NCI-H2227 (cell line): ENCODE data around the gene MALL.
"Not testable (repeated sequence)": the region's sequence is repeated elsewhere in the genome, so short reads cannot be mapped to it uniquely, and the experiment has no call there.

Experiments
- DNase-seq: peaks from one replicate; lab custom pipeline; 2025; ENCODE audit not compliant: unreplicated experiment; lab: John Stamatoyannopoulos, UW

MALL gene

DNA sequence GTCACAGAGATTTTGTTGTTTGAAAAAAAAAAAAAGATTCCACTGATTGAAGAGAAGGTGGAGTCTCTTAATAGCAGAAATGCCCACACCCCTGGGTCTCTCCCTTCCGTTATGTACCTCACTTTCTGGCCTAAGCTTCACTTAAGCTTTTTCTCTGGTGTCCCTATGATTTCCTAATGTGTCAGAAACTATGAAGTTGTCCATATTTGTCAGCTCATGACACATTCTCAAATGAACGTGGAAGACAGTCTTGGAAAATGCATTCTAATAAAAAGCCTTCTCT lies 5.4 kb upstream of the MALL start:
- no peak for DNase-seq

DNA sequence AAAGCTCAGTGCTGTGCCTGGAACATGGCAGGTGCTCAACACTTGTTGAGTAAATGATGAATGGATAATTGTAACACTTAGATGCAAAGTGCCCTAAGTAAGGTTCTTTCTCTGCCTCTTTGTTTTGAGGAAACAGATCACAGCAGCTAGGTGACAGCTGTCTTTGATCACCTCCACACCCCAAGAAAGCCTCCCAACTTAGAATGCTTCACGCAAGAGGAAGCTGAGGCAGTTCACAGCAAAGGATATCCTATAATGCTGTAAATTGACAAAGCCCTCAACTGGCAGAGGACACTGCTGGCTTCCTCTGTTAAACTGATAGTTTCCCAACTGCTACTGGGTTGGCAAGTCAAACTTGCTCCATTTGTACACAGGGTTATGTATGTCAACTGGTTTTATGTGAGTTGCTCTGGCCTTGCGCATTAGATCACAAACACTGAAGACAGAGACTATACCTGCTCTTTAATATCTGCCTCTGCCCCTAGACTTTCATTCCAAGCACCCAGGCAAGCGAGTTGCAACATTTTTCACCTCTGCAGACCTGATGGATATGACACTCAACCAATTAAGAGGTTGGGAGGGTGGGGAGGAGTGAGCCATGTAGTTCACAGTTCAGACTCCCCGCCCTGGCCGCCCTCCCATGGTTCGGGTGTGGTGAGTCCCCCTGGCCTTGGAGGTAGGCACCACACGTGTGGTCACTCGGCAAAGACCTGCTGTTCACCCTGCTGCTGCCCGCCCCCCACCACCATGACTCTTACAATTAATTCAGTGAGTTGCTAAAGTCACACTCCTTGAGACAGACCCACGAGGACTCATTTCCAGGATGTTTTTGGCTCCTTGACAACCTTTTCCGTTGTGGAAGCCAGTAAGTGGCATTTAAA lies 4.8 kb upstream of the MALL start:
- DNase-seq = no peak

DNA sequence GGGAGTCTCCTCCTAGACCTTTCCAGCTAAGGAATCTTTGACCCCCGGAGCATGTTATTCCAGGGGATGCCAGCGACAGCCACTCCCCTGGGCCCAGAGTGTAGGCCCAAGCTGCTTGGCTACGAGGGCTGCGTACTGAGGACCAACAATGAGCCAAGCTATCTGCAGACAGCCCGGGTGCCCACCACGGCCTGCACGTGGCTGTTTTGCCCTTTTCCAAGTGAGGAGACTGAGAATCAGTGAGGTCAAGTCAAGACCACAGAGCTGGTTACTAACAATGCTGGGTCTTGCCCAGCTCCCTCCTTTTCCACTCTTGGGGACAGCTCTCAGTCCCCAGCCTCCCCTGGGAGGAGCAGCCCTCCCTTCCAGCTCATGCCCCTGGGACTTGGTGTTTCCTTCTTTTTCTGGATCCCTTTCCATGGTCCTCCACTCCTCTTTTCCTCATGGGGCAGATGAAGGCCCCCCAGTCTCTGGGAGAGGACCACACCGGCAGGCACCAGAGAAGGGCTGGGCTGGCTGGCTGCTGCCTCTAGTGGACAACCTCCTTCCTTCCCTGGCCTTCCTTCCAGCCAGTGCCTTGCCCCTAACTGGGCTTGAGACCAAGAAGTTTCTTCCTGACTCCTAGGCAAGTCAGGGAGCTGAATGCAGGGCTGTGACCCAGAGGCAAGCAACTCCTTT lies 550 bp upstream of the MALL start:
- DNase-seq = peak; percentile 7

DNA sequence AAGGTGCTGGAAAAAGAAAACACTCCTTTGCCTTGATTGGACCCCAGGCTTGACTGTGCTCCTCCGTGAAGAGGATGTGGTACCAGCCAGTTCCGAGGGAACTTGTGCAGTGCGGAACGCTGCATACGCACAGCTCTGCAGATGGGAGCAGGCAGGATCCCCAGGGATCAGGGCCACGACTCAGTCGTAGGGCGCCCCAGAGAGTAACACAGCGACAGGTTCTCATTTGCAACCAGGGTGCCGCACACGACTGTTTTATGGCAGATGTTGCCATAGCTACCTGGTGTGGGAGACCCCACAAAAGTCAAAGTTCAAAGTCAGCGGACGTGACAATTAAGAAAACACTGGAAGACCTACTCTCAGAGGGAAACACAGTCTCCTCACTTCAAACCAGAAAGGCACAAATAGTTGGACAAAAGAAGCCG lies 779 bp downstream of the MALL start:
- no peak for DNase-seq

DNA sequence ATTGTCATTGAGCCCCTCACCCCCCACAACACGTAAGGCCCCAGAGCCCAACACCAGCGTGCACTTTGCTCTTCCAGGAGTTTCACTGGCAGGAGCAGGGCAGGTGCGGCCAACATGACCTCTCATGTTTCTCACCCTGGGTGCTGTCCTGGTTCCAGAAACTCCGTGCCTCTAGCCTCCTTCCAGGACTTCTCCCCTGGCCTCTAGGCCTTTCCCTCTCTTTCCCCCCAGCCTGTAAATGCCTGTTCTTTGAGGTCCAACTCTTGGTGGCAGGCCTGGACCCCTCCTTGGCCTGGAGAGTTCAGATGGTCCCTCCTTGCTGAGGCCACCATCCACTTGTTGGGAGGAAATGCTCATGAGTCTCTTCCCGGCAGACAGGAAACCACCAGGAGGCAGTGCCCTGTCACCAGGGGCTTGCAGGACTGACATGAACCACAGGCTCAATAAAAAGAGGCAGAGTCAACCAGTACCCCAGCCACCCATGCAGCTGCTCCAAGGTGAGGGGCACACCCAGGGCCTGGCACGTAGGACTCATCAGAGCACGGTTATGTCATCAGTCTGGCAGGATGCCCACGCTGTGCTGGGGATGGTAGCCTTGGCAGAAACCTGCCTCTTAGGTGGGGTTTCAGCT lies 1.5 kb downstream of the MALL start:
- DNase-seq = no peak

DNA sequence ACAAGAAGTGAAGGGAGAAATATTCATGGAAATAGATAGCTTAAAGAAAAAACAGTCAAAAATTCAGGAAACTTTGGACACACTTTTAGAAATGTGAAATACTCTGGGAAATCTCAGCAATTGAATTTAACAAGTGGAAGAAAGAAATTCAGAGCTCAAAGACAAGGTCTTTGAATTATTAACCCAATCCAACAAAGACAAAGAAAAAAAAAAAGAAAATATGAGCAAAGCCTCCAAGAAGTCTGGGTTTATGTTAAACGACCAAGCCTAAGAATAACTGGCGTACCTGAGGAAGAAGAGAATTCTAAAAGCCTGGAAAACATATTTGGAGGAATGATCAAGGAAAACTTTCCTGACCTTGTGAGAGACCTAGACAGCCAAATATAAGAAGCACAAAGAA lies 7.3 kb downstream of the MALL start:
- not testable (repeated sequence) for DNase-seq

DNA sequence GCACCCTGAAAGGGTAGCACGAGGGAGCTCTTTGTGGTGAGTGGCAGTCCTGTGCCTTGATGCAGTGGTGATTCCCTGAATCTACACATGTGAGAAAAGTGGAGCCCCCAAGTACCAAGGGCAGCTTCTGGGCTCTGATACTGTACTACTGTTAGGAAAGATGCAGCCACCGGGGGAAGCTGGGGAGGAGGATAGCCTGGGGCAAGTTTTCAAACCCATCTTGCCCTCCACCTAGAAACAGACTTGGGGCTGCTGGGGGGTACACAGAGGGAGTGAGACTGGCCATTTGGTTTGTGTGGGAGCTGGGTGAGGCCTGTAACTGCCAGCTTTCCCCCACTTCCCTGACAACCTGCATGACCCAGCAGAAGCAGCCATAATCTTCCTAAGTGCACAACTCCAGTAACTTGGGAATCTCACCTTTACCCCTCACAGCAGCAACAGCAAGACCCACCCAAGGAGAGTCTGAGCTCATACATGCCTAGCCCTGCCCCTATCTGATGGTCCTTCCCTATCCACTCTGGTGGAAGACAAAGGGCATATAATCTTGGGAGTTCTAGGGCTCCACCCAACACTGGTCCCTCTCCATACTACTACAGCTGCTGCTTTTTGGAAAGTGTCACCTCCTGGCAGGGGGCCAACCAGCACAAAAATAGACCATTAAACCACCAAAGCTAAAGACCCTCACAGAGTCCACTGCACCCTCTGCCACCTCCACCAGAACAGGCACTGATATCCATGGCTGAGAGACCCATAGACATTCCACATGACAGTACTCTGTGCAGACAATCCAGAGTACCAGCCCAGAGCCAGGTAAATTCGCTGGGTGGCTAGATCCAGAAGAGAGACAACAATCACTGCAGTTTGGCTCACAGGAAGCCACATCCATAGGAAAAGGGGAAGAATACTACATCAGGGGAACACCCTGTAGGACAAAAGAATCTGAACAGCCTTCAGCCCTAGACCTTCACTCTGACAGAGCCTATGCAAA lies 8.2 kb downstream of the MALL start:
- no peak for DNase-seq

DNA sequence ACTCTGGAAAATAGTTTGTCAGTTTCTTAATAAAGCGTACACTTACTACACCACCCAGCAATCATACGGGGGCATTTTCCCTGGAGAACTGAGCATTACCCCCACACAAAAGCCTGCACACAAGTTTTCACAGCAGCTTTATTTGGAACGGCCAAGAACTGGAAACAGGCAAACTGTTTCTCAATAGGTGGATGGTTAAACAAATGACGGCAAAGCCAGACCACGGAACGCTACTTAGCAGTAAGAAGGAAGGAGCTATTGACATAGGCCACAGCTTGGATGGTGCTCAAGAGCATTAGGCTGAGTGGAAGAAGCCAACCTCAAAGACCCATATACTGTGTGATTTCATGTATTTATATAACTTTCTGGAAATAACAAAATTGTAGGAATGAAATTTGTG lies 9.0 kb downstream of the MALL start:
- DNase-seq = no peak

DNA sequence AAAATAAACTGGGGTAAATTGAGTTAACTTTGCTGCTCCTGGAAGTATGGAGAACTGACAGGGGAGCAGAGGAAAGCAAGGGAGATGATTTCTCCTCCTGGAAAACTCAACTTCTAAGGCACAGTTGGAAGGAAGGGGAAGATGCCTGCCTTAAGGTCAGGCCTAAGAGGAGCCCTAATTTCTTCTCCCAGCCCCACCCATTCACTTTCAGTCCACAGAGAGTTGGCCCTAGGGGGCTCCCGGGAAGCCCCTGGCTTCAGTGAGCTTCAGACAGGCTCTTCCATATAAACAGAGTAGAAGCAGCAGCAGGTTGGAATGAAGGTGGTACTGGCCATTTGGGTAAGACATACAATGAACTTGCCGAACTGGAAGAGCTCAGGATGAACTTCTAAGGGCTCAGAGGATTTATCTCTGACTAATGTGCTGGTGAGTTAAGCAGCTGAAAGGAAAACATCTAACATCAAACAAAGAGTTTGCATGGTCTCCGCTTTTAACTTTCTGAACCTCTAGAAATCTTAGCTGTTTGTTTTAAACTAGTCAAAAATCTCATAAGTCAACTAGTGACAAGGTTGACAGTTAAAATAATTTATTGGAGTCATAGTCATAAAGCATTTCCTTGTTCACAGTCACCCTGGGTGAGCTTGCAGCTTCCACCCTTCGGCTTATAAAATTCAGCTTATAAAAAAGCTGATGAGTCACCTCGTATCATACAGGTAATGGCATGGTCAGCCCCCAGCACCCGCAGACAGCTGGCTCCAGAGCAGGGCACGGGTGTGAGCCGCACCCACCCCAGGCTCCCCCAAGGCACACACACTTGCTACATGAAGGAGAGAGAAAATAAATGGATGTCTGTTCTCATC lies 9.8 kb downstream of the MALL start:
- DNase-seq = no peak

DNA sequence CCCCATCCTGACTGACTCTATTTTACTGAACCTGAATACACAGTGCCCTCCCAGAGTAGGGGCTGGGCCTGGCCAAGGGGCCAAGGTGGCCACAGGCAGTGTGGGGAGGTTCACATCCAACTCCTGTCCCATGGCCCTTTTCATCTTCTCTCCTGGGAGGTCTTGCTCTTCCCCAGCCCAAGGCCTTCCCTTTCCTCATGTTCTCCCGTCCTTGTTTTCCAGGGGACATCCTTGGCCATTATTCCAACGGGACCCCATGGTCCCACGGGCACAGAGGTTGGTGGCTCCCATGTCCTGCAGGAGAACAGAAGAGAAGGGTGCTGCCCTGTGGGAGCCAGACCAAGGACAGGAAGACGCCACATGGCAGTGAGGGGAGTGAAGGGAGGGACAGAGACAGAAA lies 10.4 kb downstream of the MALL start:
- DNase-seq = no peak

DNA sequence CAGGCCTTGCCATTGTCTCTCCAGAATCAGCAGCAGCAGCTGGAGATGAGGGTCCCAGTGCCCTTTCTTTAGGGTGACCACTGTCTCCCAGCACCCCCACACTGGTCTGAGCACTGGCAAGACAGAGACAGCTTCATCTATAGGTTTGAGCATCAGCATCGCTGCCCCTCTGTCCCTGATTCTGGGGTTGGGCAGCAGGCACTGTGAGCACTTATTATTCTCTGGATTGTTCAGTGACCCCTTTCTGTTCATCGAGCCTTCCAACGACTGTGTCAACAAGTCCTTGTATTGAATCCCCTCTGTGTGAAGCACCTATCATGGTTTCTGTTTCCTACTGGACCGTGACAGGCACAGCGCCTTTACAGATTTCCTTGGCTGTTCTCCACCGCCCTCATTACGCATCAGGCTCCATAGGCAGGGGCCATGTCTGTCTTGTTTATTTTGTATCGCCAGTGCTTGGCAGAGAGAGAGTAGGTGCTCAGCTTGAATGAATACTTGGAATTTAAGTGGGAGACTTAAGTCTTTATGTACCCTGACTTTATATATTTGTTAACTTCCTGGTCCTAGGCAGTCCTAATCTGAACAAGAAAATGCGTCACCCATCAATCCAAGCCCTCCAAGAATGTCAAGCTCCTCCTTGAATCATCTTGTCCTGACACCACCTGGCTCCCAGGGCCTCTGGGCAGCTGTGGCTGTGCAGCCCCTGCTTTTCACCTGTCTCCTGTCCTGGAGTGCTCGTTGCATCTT lies 11.4 kb downstream of the MALL start:
- no peak for DNase-seq

DNA sequence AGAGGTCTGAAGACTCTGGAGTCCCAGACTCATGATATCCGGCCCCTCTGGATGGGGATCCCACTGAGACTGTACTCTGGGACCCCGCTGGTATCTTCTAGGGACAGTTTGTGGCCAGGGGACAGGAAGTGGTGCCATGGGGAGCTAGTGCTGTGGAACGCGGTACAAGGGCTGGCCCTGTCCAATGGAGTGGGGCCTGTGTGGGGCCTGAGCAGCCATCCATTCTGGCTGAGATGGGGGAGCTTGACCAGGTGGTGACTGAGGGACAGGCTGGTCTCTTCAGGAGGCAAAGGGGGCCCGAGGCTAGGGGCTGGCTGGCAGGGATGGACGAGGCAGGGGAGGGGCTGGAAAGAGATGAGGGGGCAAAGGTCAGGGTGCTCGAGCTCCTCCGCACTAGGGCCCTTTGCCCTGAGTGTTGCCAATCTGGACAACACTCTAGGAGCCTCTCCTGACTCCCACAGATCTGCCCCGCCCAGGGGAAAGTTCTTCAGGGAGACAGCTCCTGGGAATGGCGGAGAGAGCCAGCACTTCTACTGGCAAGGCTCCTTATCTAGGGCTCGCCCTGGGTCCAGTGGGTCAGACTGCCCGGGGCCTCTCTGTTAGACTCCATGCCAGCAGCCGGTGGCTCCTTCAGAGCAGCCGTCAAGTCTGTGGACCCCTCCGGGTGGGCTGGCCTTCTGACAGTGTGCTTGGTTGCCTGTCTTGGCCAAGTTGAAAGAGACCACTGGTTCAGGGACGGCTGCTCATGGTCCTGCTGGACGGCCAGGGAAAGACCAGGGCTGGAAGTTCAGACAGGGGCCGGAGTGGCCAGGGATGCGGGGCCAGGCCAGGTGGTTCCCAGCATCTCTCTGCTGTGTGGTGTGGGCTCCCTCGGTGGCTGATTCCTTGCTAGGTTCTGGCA lies 12.3 kb downstream of the MALL start:
- DNase-seq = no peak

DNA sequence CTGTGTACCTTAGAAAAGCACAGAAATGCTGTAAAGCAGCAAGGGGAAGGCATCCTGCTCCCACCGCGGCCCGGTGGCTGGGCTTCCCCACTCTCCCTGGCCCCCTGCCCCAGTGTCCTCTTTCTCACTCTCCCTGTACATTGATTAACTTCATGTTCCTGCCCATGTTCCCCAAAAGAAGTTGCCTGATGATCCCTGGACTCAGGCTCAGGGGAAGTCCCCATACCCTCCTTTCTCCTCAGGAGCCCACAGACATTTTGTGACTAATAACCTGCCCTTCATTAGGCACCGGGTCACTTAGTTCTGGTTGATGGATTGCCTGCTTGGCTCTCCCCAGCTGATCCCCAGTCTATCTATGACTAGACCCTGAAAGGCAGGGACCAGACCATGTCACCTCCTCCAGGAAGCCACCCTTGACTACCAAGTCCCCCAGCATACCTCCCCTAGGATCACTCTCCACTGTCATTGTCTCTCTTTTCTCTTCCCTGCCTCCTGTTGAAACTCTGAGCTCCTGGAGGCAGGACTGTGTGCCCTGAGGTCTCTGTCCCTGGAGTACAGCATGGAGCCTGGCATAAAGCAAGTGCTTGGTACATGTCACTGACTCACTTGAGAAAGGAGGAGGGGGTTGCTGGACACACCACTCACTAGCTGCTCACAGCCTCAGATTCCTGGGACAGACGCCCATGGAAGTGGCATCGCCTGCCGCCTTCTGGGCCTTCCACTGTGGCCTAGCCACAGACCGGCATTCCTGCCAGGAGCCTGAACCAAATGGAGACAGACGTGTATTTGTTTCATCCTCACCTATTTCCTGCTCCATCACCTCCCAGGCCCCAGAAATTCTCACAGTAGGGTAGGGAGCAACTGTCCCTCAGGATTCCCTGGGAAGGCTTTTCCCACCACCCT lies 13.5 kb downstream of the MALL start:
- DNase-seq = no peak

DNA sequence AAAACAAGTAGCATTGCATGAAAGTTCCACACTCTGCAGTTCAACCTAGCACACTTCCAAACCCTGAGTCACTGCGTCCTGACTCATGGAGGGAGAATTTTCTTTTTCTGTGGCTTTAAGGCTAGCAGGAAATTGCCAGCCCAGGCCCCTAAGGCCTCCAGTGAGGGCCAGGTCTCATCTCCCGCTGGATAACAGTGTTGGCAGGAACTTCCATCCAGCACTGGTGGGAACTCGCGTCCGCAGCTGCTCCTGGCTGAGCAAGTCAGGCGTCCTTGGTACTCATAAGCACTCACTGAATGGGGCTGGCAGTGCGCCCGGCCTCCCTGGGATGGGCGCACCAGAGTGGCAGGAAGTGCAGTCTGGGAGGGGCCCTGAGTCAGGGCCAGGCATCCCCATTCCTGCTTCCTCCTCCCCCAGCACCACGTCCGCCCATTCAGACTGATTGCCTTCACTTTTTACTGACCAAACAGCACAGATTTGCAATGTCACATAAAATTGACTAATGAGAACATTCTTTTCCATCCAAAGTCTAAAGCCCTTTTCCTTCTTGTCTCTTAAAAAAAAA lies 14.3 kb downstream of the MALL start:
- peak; percentile 59 for DNase-seq

DNA sequence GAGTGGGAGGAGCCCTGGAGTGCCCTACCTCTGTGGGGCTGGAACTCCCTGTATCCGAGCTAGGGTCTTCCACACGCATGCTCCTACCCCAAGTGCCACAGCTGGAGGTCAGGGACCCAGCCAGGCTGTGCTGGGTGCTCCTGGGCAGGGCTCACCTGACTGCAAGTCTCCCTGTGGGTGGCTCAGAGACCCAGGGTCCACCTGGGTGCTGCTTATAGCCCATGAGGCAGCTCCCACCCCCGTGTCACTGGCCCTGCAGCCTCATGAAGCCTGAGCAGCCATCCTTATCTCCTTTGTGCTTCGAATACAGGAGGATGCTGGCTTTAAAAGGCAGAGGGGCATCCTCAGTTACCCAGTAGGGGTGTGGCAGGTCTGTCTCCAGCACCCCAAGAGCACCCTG lies 14.7 kb downstream of the MALL start:
- DNase-seq = not testable (repeated sequence)

DNA sequence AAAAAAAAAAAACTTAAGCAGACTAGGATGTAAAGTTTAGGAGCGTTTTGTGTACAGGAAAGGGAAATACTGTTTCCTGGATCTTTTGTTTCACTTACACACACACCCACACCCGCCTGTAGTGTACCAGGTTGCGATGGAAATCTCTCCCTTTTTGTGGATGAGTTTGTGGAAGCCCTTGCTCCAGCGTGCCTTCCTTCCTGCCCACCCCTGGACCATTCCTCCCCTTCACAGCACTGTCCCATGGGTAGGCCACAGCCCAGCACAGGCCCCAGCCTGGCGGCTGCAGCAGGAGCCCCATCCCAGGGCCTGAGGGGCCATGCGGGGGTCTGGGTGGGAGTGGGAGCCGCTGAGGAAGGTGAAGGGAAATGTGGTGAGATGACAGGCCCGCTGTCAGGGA lies 15.1 kb downstream of the MALL start:
- DNase-seq = no peak
